GM13976 (cell line): ENCODE results near the gene DRG2.

ENCODE experiments used
- DNase-seq: peaks from one replicate; pipeline ENCODE4 v3.0.0; 2012; ENCODE audit warnings: low spot score
- in situ Hi-C: fragments of 300-500 bp; cut with MboI; formaldehyde crosslinking; loops from one replicate; pipeline ENCODE4 v1.12.0; 2022; ENCODE audit warnings: low sequenced_read_pairs, mixed read lengths, inconsistent platforms; ENCODE audit not compliant: unreplicated experiment
- TF ChIP-seq, protein P1 (sequence below): IDR thresholded peaks from 2 replicates; pipeline ENCODE4 v1.5.1; 2012; ENCODE audit warnings: borderline replicate concordance, mild to moderate bottlenecking; ENCODE audit not compliant: insufficient read depth; ENCODE audit errors: extremely low read depth, missing control alignments, control extremely low read depth

DRG2 gene

DNA sequence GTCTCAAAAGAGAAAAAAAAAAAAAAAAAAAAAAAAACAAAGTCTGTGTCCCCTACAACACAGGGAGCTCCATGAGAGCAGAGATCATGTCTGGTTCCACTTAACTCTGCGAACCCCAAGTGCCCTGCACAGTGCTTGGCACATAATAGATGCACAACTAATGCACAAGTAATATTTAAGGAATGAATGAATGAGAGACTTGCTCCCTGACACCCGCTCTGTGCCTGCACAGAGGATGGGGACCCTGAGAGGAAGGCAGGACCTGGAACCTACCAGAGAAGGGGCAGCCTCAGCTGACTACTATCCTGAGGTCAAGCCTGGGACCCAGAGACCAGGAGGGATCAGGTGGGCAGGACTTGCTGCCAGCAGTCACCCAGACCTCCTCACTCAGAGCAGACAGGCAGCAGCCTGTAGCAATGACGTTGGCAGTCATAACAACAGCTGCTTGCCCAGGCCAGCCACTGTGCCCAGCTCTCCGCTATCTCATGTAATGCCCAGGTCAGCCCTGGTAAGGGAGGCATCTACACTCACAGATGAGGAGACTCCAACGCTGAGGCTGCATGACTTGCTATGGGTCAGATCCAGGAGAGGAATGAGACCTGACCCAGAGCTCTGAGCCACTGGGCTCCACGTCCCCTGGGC is 23.7 kb downstream of the DRG2 start:
- TF ChIP-seq, protein P1, sequence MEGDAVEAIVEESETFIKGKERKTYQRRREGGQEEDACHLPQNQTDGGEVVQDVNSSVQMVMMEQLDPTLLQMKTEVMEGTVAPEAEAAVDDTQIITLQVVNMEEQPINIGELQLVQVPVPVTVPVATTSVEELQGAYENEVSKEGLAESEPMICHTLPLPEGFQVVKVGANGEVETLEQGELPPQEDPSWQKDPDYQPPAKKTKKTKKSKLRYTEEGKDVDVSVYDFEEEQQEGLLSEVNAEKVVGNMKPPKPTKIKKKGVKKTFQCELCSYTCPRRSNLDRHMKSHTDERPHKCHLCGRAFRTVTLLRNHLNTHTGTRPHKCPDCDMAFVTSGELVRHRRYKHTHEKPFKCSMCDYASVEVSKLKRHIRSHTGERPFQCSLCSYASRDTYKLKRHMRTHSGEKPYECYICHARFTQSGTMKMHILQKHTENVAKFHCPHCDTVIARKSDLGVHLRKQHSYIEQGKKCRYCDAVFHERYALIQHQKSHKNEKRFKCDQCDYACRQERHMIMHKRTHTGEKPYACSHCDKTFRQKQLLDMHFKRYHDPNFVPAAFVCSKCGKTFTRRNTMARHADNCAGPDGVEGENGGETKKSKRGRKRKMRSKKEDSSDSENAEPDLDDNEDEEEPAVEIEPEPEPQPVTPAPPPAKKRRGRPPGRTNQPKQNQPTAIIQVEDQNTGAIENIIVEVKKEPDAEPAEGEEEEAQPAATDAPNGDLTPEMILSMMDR = no peak
- in situ Hi-C loops = no loop called here
- DNase-seq = no peak

DNA sequence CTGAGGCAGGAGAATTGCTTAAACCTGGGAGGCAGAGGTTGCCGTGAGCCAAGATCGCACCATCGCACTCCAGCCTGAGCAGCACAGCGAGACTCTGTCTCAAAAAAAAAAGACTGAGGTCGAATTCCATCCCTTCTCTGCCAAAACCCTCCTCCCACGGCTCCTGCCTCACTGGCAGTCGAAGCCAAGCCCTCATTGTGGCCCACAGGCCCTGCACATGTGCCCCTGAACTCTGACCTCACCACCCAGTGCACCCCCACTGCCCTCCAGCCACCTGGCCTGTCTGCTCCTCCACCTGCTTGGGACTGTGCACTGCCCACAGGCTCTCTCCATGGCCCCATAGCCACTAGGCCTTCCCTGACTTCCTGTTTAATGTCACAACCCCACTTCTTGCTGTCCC is 27.8 kb downstream of the DRG2 start:
- DNase-seq = no peak
- in situ Hi-C loops = no loop called here

GRCh38 chr17:18116078-18116477 is 28.3 kb downstream of the DRG2 start:
- TF ChIP-seq, protein P1 = no peak
- in situ Hi-C loops = no loop called here
- no peak for DNase-seq

More for the DNA sequence above, 27.8 kb downstream of the DRG2 start:
- TF ChIP-seq, protein P1 = no peak

DNA sequence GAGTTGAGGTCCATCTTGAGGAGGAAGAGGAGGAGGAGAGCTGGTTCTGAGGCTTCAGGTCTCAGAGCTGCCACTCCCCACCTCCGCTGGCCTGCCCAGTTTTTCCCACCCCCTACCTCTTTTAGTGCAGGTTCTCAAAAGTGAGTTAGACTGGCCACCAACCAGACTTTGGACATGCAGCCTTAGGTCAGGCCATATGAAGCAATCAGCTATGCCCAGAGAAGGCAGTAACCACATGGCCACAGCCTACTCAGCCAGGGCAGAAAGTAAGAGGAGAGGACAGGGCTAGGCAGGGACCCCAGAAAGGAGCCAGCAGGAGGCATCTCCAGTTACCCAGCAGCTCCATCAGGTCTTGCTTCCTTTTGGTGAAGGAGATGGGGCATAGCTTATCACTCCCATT is 29.8 kb downstream of the DRG2 start:
- in situ Hi-C loops = no loop called here
- DNase-seq = no peak
- TF ChIP-seq, protein P1 = no peak

- TF ChIP-seq, protein P1 = no peak
- DNase-seq = no peak
- in situ Hi-C loops = no loop called here
Observed at GRCh38 chr17:18117982-18118975, 30.5 kb downstream of the DRG2 start.

DNA sequence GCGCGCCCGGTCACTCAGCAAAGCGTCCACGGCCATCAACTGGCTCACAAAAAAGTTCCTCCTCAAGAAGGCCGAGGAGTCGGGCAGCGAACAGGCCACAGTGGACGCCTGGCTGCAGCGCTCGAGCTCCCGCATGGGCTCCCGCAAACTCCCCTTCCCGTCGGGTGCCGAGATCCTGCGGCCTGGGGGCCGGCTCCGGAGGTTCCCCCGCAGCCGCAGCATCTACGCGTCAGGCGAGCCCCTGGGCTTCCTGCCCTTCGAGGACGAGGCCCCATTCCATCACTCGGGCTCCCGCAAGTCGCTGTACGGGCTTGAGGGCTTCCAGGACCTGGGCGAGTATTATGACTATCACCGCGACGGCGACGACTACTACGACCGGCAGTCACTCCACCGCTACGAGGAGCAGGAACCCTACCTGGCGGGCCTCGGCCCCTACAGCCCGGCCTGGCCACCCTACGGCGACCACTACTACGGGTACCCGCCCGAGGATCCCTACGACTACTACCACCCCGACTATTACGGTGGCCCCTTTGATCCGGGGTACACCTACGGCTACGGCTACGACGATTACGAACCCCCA is 31.5 kb downstream of the DRG2 start:
- DNase-seq = no peak
- in situ Hi-C loops = no loop called here
- TF ChIP-seq, protein P1 = no peak
